Measurements from ENCODE around the gene PRR29. TPM values are rescaled to one million over a fixed set of nuclear protein-coding genes. Genes with fewer than 3 reads are reported as not detected.
A peak's percentile ranks its signal among the peaks of the same experiment; 100 is the strongest.

The PRR29 gene
- total and polyA plus RNA-seq, 2 donors (not counting 3 experiments of a cell fraction or from before 2014, with no cell fraction given): 0.39 to 1.2 TPM

GRCh38 chr17:64001091-64001579 lies 3.0 kb downstream of the PRR29 start:
- no peaks in the 10 kb centered on the region for H3K9me1 ChIP-seq (replicated peaks; ENCODE audit: control insufficient read depth, extremely low read depth, insufficient read depth, low read length)
- H3K79me2 ChIP-seq (ENCODE audit: control insufficient read depth, insufficient read depth, low read length): peaks cover 34% of the 10 kb centered on the region
- no peak for TF ChIP-seq CTCF (IDR thresholded peaks at IDR 0.05; ENCODE audit: extremely low read depth in 1 of 2, insufficient read depth in 1 of 2, low read depth in 1 of 2, low read length in 2 of 2)
- TF ChIP-seq POLR2A (IDR thresholded peaks at IDR 0.05; ENCODE audit: low read depth, low read length): peak; percentile 31
- TF ChIP-seq GATA2 (IDR thresholded peaks at IDR 0.05; ENCODE audit: insufficient read depth, insufficient read length, low read depth, low read length): no peak
- TF ChIP-seq JUN (IDR thresholded peaks at IDR 0.05; ENCODE audit: borderline replicate concordance, insufficient read depth, insufficient read length, low read depth): no peak
- peak; percentile 15 for TF ChIP-seq POLR2AphosphoS5 (IDR thresholded peaks at IDR 0.05; ENCODE audit: insufficient read depth, low read depth, low read length)
- no peak overlapping the region for H2AFZ ChIP-seq (ENCODE audit: low read depth, low read length)
- peaks cover 61% of the 10 kb centered on the region for H3K4me1 ChIP-seq (ENCODE audit: control insufficient read depth, extremely low read depth, insufficient read depth, low read length)
- POLR2A ChIA-PET: interaction anchor here (0.6 to 2.7 kb wide), 7 partner anchors 19 to 132 kb away, joined by 3 to 13 read pairs (median 5); partner anchors contain the start of gene ICAM2
- intact Hi-C loops (cut with micrococcal nuclease) (no loop called here), dilution Hi-C loops (cut with MboI; ENCODE audit: extremely low pct_ligation_motif_present, low sequenced_read_pairs) (no loop called here)
- CTCF ChIA-PET: interaction anchor here (0.7 to 6.8 kb wide), 12 partner anchors 11 to 133 kb away, joined by 3 to 140 read pairs (median 10); partner anchors contain the start of gene ICAM2
- BruUV-seq (replicated peaks): no TSS peak
- no peak overlapping the region for H3K9ac ChIP-seq (replicated peaks; ENCODE audit: extremely low read depth, insufficient read depth, low read length)
- H3K27me3 ChIP-seq (ENCODE audit: control insufficient read depth in 2 of 2, insufficient read depth in 2 of 2, low read length in 2 of 2): no peaks in the 10 kb centered on the region
- DNase-seq (ENCODE audit: low read depth, low spot score) (no peak), FAIRE-seq (no peak)
- no peaks in the 10 kb centered on the region for H3K9me3 ChIP-seq (replicated peaks; ENCODE audit: control insufficient read depth, insufficient read depth, low read length)
- peaks cover 26 to 29% of the 10 kb centered on the region in 2 experiments for H3K36me3 ChIP-seq (ENCODE audit: control insufficient read depth in 2 of 2, extremely low read depth in 1 of 2, insufficient read depth in 2 of 2, low read length in 2 of 2)
- peak overlapping the region; percentile 54 for H3K27ac ChIP-seq (ENCODE audit: insufficient read depth, low read depth, low read length)
- H3K4me3 ChIP-seq (replicated peaks in 1 of 3; ENCODE audit: insufficient read depth in 1 of 3, low read depth in 1 of 3, low read length in 3 of 3): no peak overlapping the region
- H4K20me1 ChIP-seq (replicated peaks; ENCODE audit: control insufficient read depth, extremely low read depth, insufficient read depth, low read length): no peaks in the 10 kb centered on the region
- H3K4me2 ChIP-seq (ENCODE audit: insufficient read depth, low read length): no peak overlapping the region
